Stimulated activated CD4-positive, alpha-beta T cell treated with anti-CD3 and anti-CD28 coated beads, Interleukin-12 subunit alpha, Interleukin-12 subunit beta, amount 100 ng/mL, for 48 hours (primary cell): ENCODE data around the gene FKBP5.
"Not testable (repeated sequence)": the region's sequence is repeated elsewhere in the genome, so short reads cannot be mapped to it uniquely, and the experiment has no call there.

ENCODE experiments used
- DNase-seq, 3 donors: peaks; one replicate each; pipeline ENCODE4 v3.0.0-alpha.2; 2020; ENCODE audit warnings: low read depth in 2 of 3, low spot score in 1 of 3

The FKBP5 gene

DNA sequence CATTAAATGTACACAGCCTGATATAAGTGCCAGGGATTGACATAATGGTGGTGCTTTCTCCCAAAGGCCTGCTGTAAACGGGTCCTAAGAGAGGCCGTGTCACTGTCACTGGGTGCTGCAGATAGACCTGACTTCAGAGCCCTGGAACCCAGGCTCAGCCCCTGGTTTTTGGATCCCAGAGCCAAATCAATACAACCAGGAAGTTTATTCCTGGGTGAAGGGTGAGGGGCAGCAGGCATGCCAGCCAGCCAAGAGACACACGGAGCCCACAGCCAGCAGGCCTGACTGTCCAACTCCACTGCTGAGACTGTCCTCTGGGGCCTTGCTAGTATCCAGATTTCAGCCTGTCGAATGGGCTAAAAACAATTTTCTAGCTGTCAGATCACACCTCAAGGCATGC is 35.3 kb upstream of the FKBP5 start:
- no peak for DNase-seq

DNA sequence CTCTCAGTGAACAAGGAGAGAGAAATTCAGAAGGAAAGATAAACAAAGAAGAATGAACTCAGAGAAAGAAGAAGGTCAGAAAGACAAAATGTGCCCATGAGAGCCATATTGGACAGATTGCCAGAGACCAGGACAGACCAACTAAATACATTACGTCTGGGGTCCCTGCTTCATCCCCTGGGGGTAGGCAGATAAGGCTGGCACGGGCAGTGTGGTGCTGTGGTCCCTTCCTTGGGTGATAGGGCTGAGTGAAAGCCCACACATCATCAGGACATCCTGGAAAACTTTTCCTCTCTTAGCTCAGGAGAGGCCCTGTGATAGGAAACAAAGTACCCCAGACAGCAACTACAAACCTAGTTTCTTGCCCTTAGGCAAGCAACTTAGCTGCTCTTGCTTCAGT is 34.9 kb upstream of the FKBP5 start:
- no peak for DNase-seq

DNA sequence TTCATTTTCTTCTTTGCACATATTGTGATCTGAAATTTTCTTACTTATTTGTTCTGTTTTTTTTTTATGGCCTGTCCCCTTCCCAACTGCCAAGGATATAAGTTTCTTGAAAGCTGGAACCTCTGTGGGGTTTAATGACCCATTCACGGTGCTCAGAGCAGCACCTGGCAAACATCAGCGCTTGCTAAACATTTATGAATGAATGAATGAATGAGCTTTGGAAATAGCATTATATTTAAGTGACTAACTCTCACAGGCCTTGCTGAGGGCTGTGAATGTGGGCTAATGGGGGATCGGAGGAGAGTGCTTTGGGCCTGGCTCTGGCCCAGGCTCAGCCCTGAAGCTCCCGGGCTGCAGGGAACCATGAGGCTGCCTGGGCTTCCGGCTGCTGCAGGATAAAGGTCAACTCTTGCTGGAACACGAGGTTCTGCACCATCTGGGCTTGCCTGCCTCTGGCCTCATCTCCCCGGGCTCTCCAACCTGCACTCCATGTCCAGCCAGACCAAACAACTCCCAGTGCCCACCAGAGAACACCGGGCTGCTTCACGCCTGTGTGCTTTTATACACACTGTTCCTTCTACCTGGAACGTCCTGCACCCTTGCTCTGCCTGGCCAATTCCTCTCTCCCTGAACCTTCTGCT is 33.5 kb upstream of the FKBP5 start:
- no peak for DNase-seq

DNA sequence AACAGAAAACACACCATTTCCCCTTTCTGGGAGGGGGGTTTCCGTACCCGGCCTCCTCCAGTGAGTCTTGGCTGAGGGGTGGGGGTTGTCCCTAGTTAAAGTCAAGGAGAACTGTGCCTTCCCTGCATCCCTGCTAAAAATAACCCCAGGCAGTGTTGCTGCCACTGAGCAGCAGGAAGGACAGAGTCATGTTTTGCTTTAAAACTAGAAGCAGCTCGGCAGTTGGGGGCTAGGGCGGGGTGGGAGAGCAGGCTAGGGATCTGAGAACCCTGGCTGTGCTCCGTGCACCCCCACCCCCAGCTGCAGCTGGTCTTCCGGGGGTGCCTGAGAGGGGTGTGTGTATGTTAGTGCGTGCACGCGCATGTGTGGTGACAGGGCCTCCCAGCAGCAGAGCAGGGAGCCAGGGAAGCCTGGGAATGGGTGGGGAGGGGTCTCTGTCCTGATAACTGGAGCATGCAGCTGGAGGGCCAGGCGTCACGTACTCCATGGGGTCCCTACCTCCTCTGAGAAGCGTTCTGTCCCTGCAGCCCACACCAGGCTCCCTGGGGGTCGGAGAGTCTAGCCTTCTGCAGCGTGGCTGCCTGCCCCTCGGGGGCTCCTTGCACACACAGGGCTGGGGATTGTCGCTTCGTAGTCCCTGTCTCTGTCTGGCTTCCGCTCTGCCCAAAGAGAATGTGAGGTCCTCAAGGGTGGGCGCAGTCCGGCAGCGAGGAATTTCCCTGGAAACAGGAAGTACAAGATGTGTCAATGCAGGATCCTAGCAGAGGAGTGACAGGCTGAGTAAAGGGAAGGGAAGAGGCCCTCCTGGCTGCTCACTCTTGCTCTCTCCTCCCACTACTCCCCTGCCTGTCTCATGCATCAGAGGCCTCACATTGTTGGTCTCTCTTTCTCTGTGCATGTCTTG is 31.4 kb upstream of the FKBP5 start:
- DNase-seq = no peak

DNA sequence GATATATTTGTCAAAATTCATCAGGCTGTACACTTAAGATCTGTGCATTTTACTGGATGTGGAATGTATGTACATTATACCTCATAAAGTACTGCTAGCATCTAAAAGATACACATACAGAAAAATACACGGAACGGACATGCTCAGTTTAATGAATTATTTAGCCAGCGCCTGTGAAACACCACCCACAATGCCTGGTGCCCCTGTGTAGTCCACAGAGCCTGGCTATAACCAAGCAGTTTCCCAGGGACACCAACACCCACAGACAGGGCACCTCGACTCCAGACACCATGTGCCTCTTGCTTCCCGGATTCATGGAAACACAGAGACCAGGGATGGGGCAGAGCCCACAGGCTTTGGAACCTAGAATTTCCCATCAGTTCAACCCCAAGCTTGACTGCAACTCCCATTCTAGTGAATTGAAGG is 30.7 kb upstream of the FKBP5 start:
- no peak for DNase-seq

DNA sequence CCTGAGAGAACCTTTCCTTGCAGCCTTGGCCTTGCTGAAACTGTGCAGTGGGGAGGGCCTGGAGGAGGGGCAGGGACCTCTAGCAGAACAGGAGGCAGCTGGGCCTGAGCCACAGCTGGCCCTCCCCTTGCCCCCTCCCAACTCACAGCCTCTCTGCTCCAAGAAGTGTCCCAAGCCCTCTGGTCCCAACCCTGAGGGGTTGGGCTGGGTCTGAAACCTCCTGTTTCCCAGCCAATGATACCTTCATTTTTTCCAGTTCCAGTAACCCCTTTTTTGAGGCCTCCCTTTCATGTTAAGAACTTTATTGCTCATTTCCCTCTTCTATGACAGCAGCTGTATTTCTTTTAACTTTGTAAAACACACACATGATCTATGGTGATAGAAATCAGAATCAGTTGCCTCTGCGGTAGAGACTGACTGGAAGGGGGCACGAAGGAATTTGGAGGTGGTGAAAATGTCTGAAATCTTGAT is 30.2 kb upstream of the FKBP5 start:
- DNase-seq = no peak

DNA sequence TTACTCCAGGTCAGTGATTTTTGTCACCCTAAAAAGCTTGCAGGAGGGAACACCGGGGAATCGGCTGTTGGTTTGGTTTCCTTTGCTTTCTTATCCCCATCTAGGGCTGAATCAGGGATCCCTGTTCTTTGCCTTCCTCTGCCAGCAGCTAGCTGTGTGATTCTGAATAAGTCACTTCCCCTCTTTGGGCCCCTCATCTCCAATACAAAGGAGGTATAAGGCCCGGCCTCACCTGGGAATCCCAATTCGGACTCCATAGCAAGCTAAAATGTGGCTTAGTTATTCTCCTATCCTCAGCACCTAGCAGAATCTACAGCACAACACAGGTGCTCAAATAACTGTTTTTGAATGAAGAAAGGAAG is 29.6 kb upstream of the FKBP5 start:
- DNase-seq = no peak

DNA sequence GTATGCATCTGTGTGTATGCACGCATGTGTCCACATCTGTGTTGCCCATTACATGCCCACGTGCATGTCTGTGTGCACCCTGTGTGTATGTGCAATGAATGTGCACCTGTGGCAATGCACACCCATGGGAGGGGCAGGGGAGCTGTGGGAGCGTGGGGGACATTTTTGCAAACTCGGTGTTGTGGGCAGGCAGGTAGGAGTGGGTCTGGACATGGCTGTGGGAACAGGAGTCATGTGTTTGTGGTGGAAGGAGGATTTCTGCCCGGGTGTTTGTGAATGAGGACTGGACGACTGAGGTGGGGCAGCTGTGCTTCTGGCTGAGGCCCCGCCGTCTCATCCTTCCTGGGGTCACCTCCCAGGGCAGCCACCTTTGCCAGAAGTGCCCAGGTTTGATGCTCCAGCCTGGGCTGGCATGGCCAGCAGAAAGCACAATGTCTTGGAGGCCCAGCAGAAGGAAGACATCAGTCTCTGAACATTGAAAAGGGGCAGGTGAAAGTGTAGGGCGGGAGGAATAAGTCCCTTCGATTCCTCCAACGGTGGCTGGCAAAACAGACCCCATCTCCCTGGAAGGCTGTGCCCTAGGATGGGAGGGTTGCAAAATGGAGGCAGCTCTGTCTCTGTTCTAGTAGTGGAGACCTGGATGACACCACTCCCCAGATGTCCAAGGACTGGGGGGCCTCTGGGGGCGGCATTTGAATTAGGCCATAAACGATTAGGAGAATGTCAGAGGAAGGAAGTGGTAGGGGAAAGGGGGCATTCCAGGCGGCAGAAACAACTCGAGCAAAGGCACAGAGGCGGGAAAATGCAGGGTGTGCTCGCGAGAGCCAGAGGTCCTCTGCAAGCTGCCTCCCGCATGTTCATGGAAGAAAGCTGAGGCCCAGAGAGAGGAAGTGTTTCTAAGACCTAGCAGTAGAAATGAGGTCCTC is 29.0 kb upstream of the FKBP5 start:
- DNase-seq = no peak

DNA sequence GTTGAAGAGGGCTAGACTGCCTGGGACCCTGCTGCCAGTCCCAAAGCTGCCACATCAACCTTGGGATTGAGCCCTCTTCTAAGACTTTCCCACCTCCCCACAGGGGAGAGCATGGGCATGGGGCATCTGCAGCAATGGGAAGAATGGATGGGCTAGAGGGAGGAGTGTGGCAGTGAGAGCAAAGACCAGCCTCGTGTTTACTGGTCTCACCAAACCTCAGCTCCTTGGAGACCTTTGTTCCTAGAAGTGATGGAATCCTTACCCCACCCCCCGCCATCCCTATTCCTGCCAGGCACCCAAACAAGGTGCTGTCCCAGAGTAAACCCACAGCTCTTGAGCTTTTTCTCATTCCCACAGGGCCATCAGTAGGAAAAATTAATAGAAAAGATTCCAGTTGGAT is 28.1 kb upstream of the FKBP5 start:
- DNase-seq = no peak

DNA sequence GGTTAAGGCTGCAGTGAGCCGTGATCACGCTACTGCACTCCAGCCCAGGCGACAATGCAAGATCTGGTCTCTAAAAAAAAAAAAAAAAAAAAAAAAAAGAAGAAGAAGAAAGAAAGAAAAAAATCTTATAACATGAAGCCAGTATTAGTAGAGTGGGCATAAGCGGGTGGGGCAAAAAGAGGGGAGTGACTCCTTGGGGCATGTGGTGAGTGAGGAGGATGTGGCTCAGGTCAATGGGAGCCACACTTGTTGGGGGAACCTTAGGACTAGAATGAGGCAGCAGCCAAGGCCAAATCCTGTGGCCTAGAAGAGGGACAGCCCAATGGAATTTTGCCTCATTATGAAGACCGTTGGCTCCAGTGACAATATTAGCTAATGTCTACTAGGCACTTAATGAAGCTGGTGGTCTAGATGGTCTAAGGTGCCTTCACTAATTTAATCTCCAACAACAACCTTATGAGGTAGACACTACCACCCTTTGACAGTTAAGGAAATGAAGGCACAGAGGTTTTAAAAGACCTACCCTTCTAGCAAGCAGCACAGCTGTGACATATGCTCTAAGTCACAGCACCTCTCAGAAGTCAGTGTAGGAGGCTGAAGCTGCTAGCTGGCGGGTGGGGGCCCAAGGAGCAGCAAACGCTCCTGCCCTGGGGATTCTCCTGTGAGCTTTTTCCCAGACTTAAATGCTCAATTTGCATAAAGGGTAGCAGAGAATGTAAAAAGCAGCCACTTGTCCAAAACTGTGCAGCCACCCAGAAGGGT is 24.5 kb upstream of the FKBP5 start:
- no peak for DNase-seq

DNA sequence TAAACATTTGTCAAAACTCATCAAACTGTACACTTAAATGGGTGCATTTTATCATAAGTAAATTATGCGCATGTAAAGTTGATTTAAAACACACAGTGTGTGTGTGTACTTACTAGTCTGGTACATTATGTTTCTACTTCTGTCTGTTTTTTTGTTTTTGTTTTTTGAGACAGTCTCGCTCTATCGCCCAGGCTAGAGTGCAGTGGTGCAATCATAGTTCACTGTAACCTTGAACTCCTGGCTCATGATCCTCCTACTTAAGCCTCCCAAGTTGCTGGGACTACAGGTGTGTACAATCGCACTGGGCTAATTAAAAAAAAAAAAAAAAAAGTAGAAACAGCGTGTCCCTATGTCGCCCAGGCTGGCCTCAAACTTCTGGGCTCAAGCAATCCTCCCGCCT is 23.0 kb upstream of the FKBP5 start:
- DNase-seq = no peak

DNA sequence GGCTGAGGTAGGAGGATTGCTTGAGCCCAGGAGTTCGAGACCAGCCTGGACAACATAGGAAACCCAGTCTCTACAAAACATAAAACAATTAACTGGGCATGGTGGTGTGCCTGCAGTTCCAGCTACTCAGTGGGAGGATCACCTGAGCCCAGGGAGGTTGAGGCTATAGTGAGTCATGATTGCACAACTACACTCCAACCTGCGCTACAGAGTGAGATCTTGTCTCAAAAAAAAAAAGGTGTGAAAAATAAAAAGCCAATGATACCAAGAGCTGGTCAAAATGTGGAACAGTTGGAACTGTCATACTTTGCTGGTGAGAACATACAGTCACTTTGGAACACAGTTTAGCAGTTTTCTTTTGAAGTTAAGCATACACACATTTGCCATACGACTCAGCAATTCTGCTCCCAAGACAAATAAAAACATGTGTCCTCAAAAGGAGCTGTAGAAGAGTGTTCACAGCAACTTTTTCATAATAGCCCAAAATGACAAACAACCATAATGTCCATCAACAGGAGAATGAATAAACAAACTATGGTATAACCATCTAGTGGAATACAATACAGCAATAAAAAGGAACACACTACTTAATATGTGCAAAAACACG is 21.6 kb upstream of the FKBP5 start:
- DNase-seq = no peak

DNA sequence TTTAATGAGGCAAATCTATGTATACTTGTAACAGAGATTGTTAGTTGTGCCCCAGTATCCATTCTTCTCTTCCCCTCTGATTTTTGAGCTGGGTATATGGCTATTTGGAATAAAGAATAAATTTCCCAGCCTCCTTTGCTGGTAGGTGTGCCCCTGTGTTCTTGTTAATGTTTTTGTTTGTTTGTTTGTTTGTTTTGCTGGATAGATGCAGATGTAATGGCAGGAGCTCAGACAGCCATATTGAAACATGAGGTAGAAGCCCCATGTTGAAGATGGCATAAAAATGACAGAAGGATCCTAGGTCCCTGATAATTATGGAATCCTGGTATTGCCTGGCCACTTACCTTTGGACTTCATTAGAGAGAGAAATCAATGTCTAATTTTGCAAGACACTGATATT is 19.9 kb upstream of the FKBP5 start:
- DNase-seq = no peak

DNA sequence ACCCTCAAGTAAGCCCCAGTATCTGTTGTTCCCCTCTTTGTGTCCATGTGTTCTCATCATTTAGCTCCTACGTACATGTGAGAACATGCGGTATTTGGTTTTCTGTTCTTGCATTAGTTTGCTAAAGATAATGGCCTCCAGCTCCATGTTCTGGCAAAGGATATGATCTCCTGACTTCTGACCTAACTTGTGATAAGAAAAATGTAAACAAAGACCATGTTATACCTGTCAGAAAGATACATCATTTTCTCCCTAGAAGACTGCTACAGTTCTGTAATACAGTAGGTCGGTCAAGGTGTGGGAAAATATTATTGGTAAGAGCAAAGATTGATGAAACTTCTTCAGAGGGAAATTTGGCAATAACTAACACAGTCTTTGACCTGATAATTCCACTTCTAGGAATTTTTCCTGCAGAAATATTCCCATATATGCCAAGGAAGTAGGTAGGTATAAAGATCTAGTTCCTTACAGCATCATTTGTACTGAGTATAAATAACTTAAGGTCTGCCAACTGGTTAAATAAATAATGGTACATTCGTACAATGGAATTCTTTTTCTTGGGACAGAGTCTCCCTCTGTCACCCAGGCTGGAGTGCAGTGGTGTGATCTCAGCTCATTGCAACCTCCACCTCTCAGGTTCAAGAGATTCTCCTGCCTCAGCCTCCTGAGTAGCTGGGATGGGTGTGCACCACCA is 19.1 kb upstream of the FKBP5 start:
- no peak for DNase-seq

DNA sequence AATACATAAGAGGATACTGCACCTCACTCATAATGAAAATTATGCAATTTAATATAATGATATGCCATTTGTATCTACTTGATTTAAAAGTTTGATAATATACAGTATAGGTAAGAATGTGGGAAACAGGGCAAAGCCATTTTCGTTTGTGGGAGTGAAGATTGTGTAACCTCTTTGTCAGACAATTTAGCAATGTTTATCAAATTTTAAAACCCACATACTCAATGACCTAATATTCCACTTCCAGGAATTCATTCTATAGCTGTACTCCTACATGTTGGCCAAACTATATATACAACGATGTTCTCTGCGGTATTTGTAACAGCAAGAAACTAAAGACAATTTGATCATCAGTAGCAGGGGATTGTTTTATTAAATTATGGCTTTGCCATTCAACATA is 17.8 kb upstream of the FKBP5 start:
- no peak for DNase-seq

DNA sequence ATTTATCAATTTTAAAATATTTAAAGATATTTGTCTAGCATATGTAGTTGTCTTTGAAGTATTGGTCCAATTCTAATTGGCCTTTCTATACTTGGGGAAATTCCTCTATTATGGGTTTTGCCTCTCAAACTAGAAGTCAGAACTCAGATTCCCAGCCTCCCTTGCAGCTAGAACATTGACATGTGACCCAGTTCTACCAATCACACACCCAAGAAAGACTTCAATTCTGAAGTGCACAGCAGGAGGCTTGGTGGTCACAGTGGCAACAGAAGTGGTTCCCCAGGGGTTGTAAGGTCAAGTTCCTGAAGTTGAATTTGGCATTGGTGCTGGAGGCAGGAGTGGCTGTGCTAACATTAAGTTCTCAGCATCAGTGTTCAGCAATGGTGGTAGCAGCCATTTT is 14.8 kb upstream of the FKBP5 start:
- no peak for DNase-seq

DNA sequence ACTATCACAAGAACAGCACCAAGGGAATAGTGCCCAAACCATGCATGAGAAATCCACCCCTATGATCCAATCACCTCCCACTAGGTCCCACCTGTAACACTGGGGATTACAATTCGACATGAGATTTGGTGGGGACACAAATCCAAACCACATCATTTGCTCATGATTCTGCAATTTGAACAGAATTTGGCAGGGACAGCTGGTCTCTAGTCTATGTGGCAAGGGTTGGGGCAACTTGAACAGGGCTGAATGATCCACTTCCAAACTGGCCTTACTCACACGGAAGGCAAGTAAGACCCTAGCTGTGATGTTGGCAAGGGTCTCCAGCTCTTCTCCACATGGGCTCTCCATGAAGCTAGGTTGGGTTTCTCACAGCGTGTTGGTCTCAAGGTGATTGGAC is 10.1 kb upstream of the FKBP5 start:
- no peak for DNase-seq

DNA sequence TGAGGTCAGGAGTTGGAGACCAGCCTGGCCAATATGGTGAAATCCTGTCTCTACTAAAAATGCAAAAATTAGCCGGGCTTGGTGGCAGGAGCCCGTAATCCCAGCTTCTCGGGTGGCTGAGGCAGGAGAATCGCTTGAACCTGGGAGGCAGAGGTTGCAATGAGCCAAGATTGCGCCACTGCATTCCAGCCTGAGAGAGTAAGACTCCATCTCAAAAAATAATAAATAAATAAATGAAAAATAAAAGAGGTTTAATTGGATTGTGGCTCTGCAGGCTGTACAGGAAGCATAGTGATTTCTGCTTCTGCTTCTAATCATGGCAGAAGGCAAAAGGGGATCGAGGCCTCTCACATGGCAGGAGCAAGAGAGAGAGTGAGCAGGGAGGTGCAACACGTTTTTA is 9.7 kb upstream of the FKBP5 start:
- not testable (repeated sequence) for DNase-seq

DNA sequence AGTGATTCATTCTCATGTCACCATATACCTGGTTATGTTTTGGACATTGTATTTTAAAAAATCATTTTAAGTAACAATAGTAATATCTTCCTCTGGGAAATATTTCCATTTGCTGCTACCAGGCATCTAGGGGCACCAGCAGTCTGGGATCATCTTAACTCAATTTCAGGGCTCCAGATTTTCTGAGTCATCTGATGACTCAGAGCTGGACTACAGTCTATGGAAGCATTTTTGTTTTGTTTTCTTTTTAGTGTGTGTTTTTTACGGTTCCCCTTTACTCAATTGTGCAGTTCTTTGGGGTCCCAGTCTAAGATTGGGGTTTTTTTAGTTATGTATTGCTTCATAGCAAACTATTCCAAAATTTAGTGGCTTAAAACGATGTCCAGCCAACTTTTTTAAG is 5.7 kb upstream of the FKBP5 start:
- no peak for DNase-seq
